HCT116 (cell line): ENCODE measurements around the gene WIZ.

ENCODE experiments used
- EGR1 ChIP-seq: IDR thresholded peaks from 2 replicates; pipeline ENCODE4 v1.6.1; 2012; ENCODE audit warnings: low read depth
- ELF1 ChIP-seq: IDR thresholded peaks from 2 replicates; pipeline ENCODE4 v1.6.1; 2012; ENCODE audit warnings: low read depth, borderline replicate concordance
- EZH2 ChIP-seq: fragments of 200-600 bp; sonication (generic); IDR thresholded peaks from 2 replicates; pipeline ENCODE4 v1.6.1; 2017; ENCODE audit warnings: antibody characterized with exemption, mixed run types
- EZH2phosphoT487 ChIP-seq: fragments of 200-600 bp; IDR thresholded peaks from 2 replicates; pipeline ENCODE4 v1.6.1; 2018; ENCODE audit warnings: antibody characterized with exemption, borderline replicate concordance
- POLR2A ChIP-seq: IDR thresholded peaks from 2 replicates; pipeline ENCODE4 v1.7.0; 2011; ENCODE audit warnings: borderline replicate concordance; ENCODE audit not compliant: insufficient read depth, insufficient read length; ENCODE audit errors: extremely low read depth
- POLR2AphosphoS5 ChIP-seq: IDR thresholded peaks from 2 replicates; pipeline ENCODE4 v1.6.1; 2011; ENCODE audit warnings: mild to moderate bottlenecking, low read depth, low read length, moderate library complexity
- RAD21 ChIP-seq: IDR thresholded peaks from 2 replicates; pipeline ENCODE4 v1.6.1; 2012; ENCODE audit warnings: low read depth, mild to moderate bottlenecking
- YY1 ChIP-seq: IDR thresholded peaks from 2 replicates; pipeline ENCODE4 v1.6.1; 2011; ENCODE audit warnings: low read length, low read depth, moderate library complexity, mild to moderate bottlenecking; ENCODE audit not compliant: insufficient replicate concordance; ENCODE audit errors: extremely low read depth
- ZFX ChIP-seq: fragments of 450-650 bp; IDR thresholded peaks from 2 replicates; pipeline ENCODE4 v1.6.1; 2017
- ZNF274 ChIP-seq: fragments of 200-500 bp; sonication (Bioruptor generic); IDR thresholded peaks from 2 replicates; pipeline ENCODE4 v1.6.1; 2014; ENCODE audit warnings: mild to moderate bottlenecking, low read depth, low read length, inconsistent platforms
- TF ChIP-seq, protein P1 (sequence below), 3 experiments: fragments of 200-600 bp in 1 of 3; sonication (generic) in 1 of 3; IDR thresholded peaks in 2 of 3; conservative IDR thresholded peaks in 1 of 3; 2 replicates each; pipeline ENCODE4 v1.5.1; 2012 to 2017; ENCODE audit warnings: low read depth in 2 of 3, low read length in 2 of 3, antibody characterized with exemption in 1 of 3, borderline replicate concordance in 1 of 3, control low read depth in 1 of 3, mild to moderate bottlenecking in 1 of 3, mixed read lengths in 1 of 3, mixed run types in 1 of 3, moderate library complexity in 1 of 3; ENCODE audit not compliant: insufficient read depth in 1 of 3
- TF ChIP-seq, protein P2 (sequence below): IDR thresholded peaks from 2 replicates; pipeline ENCODE4 v1.6.1; 2012
- TF ChIP-seq, protein P3 (sequence below): IDR thresholded peaks from 2 replicates; pipeline ENCODE4 v1.6.1; 2012; ENCODE audit warnings: low read depth
- TF ChIP-seq, protein P4 (sequence below): IDR thresholded peaks from 2 replicates; pipeline ENCODE4 v1.6.1; 2012

DNA sequence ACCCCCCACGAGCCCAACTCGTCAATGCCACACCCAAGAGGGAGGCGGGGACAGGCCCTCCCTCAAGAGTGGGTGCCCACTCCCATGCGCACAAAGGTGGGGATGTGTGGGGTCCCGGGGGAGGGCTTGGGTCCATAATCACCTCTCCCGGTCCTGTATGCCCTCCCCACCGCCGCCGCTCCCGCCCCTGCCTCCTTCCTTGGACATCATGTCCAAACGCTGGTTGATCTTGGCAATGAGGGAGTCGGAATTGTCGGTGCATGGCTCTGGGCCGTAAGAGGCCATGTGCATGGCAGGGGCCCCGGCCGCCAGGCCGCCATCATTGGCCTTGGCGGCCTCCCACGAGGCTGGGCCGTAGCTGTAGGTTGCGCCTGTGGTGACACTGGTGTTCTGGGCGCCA, 76.1 kb downstream of the WIZ start:
- TF ChIP-seq ZNF274 (no peak), POLR2A (no peak), RAD21 (no peak), ZFX (no peak), EZH2 (no peak), POLR2AphosphoS5 (no peak), ELF1 (no peak), YY1 (no peak), EZH2phosphoT487 (no peak), EGR1 (no peak)
- TF ChIP-seq, protein P1, sequence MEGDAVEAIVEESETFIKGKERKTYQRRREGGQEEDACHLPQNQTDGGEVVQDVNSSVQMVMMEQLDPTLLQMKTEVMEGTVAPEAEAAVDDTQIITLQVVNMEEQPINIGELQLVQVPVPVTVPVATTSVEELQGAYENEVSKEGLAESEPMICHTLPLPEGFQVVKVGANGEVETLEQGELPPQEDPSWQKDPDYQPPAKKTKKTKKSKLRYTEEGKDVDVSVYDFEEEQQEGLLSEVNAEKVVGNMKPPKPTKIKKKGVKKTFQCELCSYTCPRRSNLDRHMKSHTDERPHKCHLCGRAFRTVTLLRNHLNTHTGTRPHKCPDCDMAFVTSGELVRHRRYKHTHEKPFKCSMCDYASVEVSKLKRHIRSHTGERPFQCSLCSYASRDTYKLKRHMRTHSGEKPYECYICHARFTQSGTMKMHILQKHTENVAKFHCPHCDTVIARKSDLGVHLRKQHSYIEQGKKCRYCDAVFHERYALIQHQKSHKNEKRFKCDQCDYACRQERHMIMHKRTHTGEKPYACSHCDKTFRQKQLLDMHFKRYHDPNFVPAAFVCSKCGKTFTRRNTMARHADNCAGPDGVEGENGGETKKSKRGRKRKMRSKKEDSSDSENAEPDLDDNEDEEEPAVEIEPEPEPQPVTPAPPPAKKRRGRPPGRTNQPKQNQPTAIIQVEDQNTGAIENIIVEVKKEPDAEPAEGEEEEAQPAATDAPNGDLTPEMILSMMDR (IDR thresholded peaks at IDR 0.05 in 2 of 3, conservative IDR thresholded peaks at IDR 0.05 in 1 of 3; ENCODE audit: borderline replicate concordance in 1 of 3, insufficient read depth in 1 of 3, low read depth in 2 of 3, low read length in 2 of 3): no peak
- TF ChIP-seq, protein P2, sequence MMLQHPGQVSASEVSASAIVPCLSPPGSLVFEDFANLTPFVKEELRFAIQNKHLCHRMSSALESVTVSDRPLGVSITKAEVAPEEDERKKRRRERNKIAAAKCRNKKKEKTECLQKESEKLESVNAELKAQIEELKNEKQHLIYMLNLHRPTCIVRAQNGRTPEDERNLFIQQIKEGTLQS: no peak
- TF ChIP-seq, protein P3, sequence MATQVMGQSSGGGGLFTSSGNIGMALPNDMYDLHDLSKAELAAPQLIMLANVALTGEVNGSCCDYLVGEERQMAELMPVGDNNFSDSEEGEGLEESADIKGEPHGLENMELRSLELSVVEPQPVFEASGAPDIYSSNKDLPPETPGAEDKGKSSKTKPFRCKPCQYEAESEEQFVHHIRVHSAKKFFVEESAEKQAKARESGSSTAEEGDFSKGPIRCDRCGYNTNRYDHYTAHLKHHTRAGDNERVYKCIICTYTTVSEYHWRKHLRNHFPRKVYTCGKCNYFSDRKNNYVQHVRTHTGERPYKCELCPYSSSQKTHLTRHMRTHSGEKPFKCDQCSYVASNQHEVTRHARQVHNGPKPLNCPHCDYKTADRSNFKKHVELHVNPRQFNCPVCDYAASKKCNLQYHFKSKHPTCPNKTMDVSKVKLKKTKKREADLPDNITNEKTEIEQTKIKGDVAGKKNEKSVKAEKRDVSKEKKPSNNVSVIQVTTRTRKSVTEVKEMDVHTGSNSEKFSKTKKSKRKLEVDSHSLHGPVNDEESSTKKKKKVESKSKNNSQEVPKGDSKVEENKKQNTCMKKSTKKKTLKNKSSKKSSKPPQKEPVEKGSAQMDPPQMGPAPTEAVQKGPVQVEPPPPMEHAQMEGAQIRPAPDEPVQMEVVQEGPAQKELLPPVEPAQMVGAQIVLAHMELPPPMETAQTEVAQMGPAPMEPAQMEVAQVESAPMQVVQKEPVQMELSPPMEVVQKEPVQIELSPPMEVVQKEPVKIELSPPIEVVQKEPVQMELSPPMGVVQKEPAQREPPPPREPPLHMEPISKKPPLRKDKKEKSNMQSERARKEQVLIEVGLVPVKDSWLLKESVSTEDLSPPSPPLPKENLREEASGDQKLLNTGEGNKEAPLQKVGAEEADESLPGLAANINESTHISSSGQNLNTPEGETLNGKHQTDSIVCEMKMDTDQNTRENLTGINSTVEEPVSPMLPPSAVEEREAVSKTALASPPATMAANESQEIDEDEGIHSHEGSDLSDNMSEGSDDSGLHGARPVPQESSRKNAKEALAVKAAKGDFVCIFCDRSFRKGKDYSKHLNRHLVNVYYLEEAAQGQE: no peak
- TF ChIP-seq, protein P4, sequence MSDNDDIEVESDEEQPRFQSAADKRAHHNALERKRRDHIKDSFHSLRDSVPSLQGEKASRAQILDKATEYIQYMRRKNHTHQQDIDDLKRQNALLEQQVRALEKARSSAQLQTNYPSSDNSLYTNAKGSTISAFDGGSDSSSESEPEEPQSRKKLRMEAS: no peak
